ENCODE results near the gene FSTL4. TPM values are rescaled to one million over a fixed set of nuclear protein-coding genes. Genes with fewer than 3 reads are reported as not detected.

Gene FSTL4
- polyA plus RNA-seq, 1 donor (not counting 4 experiments of a cell fraction or from before 2014, with no cell fraction given) = 1.7 TPM

DNA sequence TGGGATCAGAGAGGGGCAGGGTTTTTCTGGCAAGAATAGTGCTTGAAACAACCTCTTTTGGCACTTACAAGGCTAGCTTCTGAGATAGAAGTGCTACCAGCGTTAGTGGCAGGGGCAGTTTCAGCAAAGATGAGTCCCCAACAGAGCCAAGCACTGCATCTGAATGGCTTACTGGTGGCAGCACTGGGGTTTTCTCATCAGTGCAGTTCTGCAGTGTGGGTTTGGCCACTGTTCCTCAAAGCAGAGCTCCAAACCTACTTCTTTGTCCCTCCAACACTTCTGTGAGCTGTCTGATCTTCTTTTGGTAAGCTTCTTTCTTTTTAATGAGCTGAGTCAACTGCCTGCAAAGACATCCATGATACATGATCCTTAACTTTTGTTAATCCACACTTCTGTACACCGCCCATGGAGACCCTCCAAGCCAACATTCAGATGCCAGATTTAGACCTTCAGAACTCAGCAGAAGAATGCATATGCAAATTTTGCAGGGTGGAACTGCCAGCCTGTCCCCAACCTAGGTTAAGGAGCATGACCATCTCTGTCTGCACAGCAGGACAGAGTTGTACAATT lies 29.9 kb upstream of the FSTL4 start:
- dilution Hi-C loops (cut with MboI; ENCODE audit: extremely low pct_ligation_motif_present, low sequenced_read_pairs) = no loop called here
- H3K4me1 ChIP-seq (ENCODE audit: control insufficient read depth, extremely low read depth, insufficient read depth, low read length) = no peaks in the 10 kb centered on the region
- H3K4me3 ChIP-seq (ENCODE audit: control insufficient read depth in 2 of 3, extremely low read depth in 1 of 3, insufficient read depth in 2 of 3, low read depth in 1 of 3, low read length in 3 of 3) = no peak overlapping the region
- H3K36me3 ChIP-seq (ENCODE audit: control insufficient read depth in 2 of 2, extremely low read depth in 1 of 2, insufficient read depth in 2 of 2, low read length in 2 of 2) = no peaks in the 10 kb centered on the region
- no peak overlapping the region for H3K4me2 ChIP-seq (ENCODE audit: control insufficient read depth, extremely low read depth, insufficient read depth, low read depth, low read length)
- TF ChIP-seq, protein P1, sequence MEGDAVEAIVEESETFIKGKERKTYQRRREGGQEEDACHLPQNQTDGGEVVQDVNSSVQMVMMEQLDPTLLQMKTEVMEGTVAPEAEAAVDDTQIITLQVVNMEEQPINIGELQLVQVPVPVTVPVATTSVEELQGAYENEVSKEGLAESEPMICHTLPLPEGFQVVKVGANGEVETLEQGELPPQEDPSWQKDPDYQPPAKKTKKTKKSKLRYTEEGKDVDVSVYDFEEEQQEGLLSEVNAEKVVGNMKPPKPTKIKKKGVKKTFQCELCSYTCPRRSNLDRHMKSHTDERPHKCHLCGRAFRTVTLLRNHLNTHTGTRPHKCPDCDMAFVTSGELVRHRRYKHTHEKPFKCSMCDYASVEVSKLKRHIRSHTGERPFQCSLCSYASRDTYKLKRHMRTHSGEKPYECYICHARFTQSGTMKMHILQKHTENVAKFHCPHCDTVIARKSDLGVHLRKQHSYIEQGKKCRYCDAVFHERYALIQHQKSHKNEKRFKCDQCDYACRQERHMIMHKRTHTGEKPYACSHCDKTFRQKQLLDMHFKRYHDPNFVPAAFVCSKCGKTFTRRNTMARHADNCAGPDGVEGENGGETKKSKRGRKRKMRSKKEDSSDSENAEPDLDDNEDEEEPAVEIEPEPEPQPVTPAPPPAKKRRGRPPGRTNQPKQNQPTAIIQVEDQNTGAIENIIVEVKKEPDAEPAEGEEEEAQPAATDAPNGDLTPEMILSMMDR (optimal IDR thresholded peaks at IDR 0.05 in 1 of 3, IDR thresholded peaks at IDR 0.05 in 1 of 3, conservative IDR thresholded peaks at IDR 0.05 in 1 of 3; ENCODE audit: extremely low read depth in 1 of 3, insufficient read depth in 2 of 3, low read length in 3 of 3) = no peak
- no peak for TF ChIP-seq EZH2 (IDR thresholded peaks at IDR 0.05; ENCODE audit: low read length)
- no peaks in the 10 kb centered on the region for H3K79me2 ChIP-seq (ENCODE audit: control insufficient read depth, insufficient read depth, low read length)
- no peaks in the 10 kb centered on the region for H4K20me1 ChIP-seq (ENCODE audit: control insufficient read depth, extremely low read depth, insufficient read depth, low read length)
- FAIRE-seq (no peak), DNase-seq (ENCODE audit: low read depth, low spot score) (no peak)
- H3K9ac ChIP-seq (ENCODE audit: control insufficient read depth, extremely low read depth, insufficient read depth, low read length) = no peak overlapping the region
- no peaks in the 10 kb centered on the region for H3K9me3 ChIP-seq (ENCODE audit: control insufficient read depth, low read depth, low read length)
- H3K27me3 ChIP-seq (ENCODE audit: control insufficient read depth, extremely low read depth, insufficient read depth, low read length) = no peaks in the 10 kb centered on the region
- H3K27ac ChIP-seq (ENCODE audit: control insufficient read depth, insufficient read depth, low read length) = no peak overlapping the region
- no peak overlapping the region for H2AFZ ChIP-seq (ENCODE audit: control insufficient read depth, low read length)
- H3K9me1 ChIP-seq (ENCODE audit: control insufficient read depth, extremely low read depth, insufficient read depth, low read length) = no peaks in the 10 kb centered on the region

DNA sequence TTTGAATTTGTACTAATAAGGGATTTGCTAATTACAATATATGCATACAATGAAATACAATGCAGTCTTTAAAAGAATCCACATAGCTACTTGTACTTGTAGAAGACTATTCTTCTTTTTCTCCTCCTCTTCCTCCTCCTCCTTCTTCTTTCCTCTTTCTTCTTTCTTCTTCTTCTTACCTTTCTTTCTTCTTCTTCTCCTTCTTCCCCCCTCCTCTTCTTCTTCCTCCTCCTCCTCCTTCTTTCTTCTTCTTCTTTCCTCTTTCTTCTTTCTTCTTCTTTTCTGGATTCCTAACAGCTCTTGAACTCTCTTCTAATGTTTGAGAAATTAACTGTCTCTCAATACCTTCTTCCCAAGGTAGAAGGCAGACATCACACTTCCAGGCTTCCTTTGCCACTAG lies 29.3 kb upstream of the FSTL4 start:
- Histone ChIP-seq H4K20me1 (ENCODE audit: control insufficient read depth, extremely low read depth, insufficient read depth, low read length) (no peaks in the 10 kb centered on the region), H3K27me3 (ENCODE audit: control insufficient read depth, extremely low read depth, insufficient read depth, low read length) (no peaks in the 10 kb centered on the region), H3K4me3 (ENCODE audit: control insufficient read depth in 2 of 3, extremely low read depth in 1 of 3, insufficient read depth in 2 of 3, low read depth in 1 of 3, low read length in 3 of 3) (no peak overlapping the region), H3K9ac (ENCODE audit: control insufficient read depth, extremely low read depth, insufficient read depth, low read length) (no peak overlapping the region), H3K36me3 (ENCODE audit: control insufficient read depth in 2 of 2, extremely low read depth in 1 of 2, insufficient read depth in 2 of 2, low read length in 2 of 2) (no peaks in the 10 kb centered on the region), H3K9me1 (ENCODE audit: control insufficient read depth, extremely low read depth, insufficient read depth, low read length) (no peaks in the 10 kb centered on the region), H3K9me3 (ENCODE audit: control insufficient read depth, low read depth, low read length) (no peaks in the 10 kb centered on the region), H2AFZ (ENCODE audit: control insufficient read depth, low read length) (no peak overlapping the region), H3K79me2 (ENCODE audit: control insufficient read depth, insufficient read depth, low read length) (no peaks in the 10 kb centered on the region), H3K4me1 (ENCODE audit: control insufficient read depth, extremely low read depth, insufficient read depth, low read length) (no peaks in the 10 kb centered on the region), H3K27ac (ENCODE audit: control insufficient read depth, insufficient read depth, low read length) (no peak overlapping the region), H3K4me2 (ENCODE audit: control insufficient read depth, extremely low read depth, insufficient read depth, low read depth, low read length) (no peak overlapping the region)
- DNase-seq (ENCODE audit: low read depth, low spot score) (no peak), FAIRE-seq (no peak)
- TF ChIP-seq EZH2 (IDR thresholded peaks at IDR 0.05; ENCODE audit: low read length) = no peak
- dilution Hi-C loops (cut with MboI; ENCODE audit: extremely low pct_ligation_motif_present, low sequenced_read_pairs) = no loop called here

All from keratinocyte (primary cell).